ENCODE results near the gene SERPINB8.
A peak's percentile ranks its signal among the peaks of the same experiment; 100 is the strongest.

SERPINB8 gene

DNA sequence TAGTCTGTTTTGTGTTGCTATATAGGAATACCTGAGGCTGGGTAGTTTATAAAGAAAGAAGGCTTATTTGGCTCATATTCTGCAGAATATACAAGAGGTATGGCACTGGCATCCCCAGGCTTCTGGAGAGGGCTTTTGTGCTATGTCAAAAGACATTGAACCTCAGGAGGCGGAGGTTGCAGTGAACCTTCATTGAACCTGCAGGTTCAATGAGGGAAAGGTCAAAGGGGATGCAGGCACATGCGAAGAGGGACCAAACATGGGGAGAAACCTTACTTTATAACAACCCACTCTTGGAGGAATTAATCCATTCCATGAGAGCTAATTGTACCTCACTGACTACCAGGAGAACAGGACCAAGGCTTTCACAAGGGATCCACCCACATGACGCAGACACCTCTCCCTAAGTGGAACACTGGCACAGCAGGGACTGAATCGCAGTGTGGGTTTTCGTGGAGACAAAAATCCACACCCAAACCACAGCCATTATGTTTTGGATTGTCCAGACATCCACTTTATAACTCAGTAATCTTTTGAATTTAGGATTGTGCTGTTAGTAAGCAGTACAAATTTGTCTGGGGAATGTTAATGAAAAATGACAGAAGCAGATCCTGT, 4.1 kb upstream of the SERPINB8 start:
- Histone ChIP-seq H3K4me2 (no peak overlapping the region), H3K9ac (no peak overlapping the region), H3K9me3 (no peaks in the 10 kb centered on the region), H4K20me1 (no peaks in the 10 kb centered on the region), H3K27ac (no peak overlapping the region), H3K36me3 (no peaks in the 10 kb centered on the region), H3K4me1 (peaks cover 10% of the 10 kb centered on the region), H3K27me3 (no peaks in the 10 kb centered on the region), H3K4me3 (no peak overlapping the region)
- no peak for TF ChIP-seq Cebpa-rat (IDR thresholded peaks at IDR 0.05)

GRCh38 chr18:63970809-63971205, 926 bp downstream of the SERPINB8 start:
- Histone ChIP-seq H3K4me1 (peaks cover 37% of the 10 kb centered on the region), H3K9ac (peak overlapping the region; percentile 88), H3K36me3 (no peaks in the 10 kb centered on the region), H4K20me1 (no peaks in the 10 kb centered on the region), H3K9me3 (no peaks in the 10 kb centered on the region), H3K27ac (peak overlapping the region; percentile 90), H3K4me2 (peak overlapping the region; percentile 87), H3K27me3 (no peaks in the 10 kb centered on the region), H3K4me3 (peak overlapping the region; percentile 86)
- no peak for TF ChIP-seq Cebpa-rat (IDR thresholded peaks at IDR 0.05)

DNA sequence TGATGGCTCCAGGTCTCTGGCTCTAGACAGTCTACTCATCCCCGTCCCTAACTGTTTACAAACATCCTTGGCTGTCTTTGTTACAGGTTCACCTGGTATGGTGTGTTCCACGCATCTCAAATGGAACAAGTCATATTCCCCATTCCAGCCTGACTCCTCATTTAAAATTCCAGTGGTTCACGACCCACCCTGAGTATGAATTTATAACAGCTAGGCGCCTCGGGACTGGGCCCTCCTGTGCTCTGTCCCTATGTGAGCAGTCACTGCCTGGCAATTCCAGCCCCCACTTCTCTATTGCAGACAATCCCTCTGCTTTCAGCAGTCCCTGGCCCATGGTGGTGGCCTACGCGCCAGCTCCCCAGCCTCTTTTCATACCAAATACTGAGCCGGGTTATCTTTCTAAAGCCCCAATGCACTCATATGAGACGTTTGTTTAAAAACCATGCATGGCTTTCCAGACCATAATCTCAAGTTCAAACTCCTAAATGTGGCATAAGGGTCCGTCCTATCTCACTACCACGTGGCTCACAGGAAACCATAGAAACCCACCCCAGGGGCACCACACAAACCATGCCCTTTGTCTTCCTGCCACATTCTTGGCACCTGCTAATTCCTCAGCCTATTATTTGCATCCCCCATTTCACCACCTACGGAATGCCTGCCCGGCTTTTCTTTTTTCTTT, 1.6 kb downstream of the SERPINB8 start:
- peak overlapping the region; percentile 88; the same call in 1 of the 2 replicates for H3K9ac ChIP-seq
- H3K27me3 ChIP-seq: no peaks in the 10 kb centered on the region
- peaks cover 43% of the 10 kb centered on the region for H3K4me1 ChIP-seq

DNA sequence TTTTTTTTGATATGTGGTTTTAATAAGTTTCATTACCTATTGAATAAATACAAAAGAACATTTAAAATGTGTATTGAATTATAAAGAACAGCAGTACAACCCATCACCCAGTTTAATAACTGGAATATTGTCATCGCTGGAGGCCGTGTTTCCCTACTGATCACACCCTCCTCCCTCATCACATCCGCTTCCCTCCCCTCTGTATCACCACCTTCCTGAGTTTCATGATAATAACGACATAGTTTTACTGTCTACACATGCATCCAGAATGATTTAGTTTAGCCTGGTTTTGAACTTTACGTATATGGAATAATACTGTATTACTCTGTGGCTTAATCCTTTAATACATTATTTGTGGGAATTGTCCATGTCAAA, 2.1 kb downstream of the SERPINB8 start:
- Histone ChIP-seq H3K27me3 (no peaks in the 10 kb centered on the region), H3K27ac (no peak overlapping the region), H3K4me1 (peaks cover 46% of the 10 kb centered on the region), H4K20me1 (no peaks in the 10 kb centered on the region), H3K9ac (no peak overlapping the region), H3K4me3 (no peak overlapping the region), H3K9me3 (no peaks in the 10 kb centered on the region), H3K4me2 (peak overlapping the region; percentile 87), H3K36me3 (no peaks in the 10 kb centered on the region)
- no peak for TF ChIP-seq Cebpa-rat (IDR thresholded peaks at IDR 0.05)

More for the DNA sequence above, 1.6 kb downstream of the SERPINB8 start:
- Histone ChIP-seq H3K4me2 (peak overlapping the region; percentile 87), H4K20me1 (no peaks in the 10 kb centered on the region), H3K9me3 (no peaks in the 10 kb centered on the region), H3K27ac (0 out of 2 replicates have a peak overlapping the region, but pooled peaks have one; percentile 90), H3K36me3 (no peaks in the 10 kb centered on the region), H3K4me3 (peak overlapping the region; percentile 86)
- TF ChIP-seq Cebpa-rat (IDR thresholded peaks at IDR 0.05): no peak

GRCh38 chr18:63974991-63975390, 5.1 kb downstream of the SERPINB8 start:
- Histone ChIP-seq H3K36me3 (0 out of 2 replicates have a peak, but pooled peaks cover under 1% of the 10 kb centered on the region), H3K9me3 (no peaks in the 10 kb centered on the region), H3K4me2 (peak overlapping the region; percentile 58), H3K27me3 (no peaks in the 10 kb centered on the region), H3K4me3 (no peak overlapping the region), H3K9ac (no peak overlapping the region), H3K27ac (no peak overlapping the region; the same call in 1 of the 2 replicates), H4K20me1 (no peaks in the 10 kb centered on the region), H3K4me1 (peaks cover 38% of the 10 kb centered on the region)
- TF ChIP-seq Cebpa-rat (IDR thresholded peaks at IDR 0.05): no peak

DNA sequence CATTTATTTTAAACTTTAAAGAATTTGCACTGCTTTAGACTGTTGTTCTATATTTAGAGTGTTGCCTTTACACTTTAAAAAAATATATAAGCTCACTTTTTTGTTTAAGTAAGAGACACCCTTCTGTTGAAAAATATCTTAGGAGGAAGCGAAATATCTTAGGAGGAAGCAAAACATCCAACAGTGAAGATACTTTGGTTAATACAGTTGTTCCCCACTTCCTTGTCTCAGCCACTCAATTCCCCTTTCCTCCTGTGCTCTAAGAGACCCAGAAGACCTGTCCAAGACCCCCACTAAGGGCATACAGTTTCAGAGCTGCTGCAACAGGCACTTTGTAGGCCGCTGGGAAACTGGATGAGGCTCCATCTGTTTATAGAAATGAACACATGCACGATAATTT, 5.7 kb downstream of the SERPINB8 start:
- Histone ChIP-seq H3K27me3 (no peaks in the 10 kb centered on the region), H3K9ac (0 out of 2 replicates have a peak overlapping the region, but pooled peaks have one; percentile 28), H3K36me3 (peaks cover 5% of the 10 kb centered on the region), H3K4me1 (peaks cover 38% of the 10 kb centered on the region), H3K9me3 (no peaks in the 10 kb centered on the region), H3K27ac (peak overlapping the region; percentile 51; the same call in 1 of the 2 replicates), H4K20me1 (no peaks in the 10 kb centered on the region), H3K4me2 (peak overlapping the region; percentile 58), H3K4me3 (no peak overlapping the region)
- TF ChIP-seq Cebpa-rat (IDR thresholded peaks at IDR 0.05): no peak

GRCh38 chr18:63977040-63977439, 7.2 kb downstream of the SERPINB8 start:
- H3K9ac ChIP-seq: no peak overlapping the region
- H3K36me3 ChIP-seq: peaks cover 19% of the 10 kb centered on the region
- no peak for TF ChIP-seq Cebpa-rat (IDR thresholded peaks at IDR 0.05)
- H3K4me3 ChIP-seq: no peak overlapping the region
- no peak overlapping the region for H3K27ac ChIP-seq
- H3K4me2 ChIP-seq: no peak overlapping the region
- H3K9me3 ChIP-seq: no peaks in the 10 kb centered on the region
- H4K20me1 ChIP-seq: no peaks in the 10 kb centered on the region
- H3K27me3 ChIP-seq: no peaks in the 10 kb centered on the region
- peaks cover 32% of the 10 kb centered on the region for H3K4me1 ChIP-seq

DNA sequence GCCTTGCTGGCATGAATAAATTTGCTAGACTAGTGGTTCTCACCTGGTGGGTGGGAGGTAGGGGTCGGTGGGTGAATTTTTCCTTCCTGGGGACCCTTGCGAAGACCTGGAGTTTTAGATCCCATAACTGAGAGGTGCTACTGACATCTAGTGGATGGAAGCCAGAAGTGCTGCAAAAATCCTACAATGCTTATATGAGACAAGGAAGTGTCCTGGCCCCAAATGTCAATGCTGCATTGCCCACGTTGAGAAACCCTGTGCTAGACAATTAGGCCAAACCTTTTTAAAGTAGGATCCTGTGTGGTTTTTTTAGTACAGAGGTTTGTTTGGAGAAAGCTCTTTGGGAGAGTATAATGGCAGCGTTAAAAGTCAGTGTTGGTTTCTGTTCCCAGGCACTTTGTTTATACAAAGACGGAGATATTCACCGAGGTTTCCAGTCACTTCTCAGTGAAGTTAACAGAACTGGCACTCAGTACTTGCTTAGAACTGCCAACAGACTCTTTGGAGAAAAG, 9.6 kb downstream of the SERPINB8 start:
- H3K36me3 ChIP-seq: peaks cover 40% of the 10 kb centered on the region
- no peaks in the 10 kb centered on the region for H3K27me3 ChIP-seq
- H3K4me3 ChIP-seq: no peak overlapping the region
- no peak for TF ChIP-seq Cebpa-rat (IDR thresholded peaks at IDR 0.05)
- no peak overlapping the region for H3K4me2 ChIP-seq
- H4K20me1 ChIP-seq: no peaks in the 10 kb centered on the region
- H3K4me1 ChIP-seq: peaks cover 30% of the 10 kb centered on the region
- no peak overlapping the region for H3K27ac ChIP-seq
- no peak overlapping the region for H3K9ac ChIP-seq
- H3K9me3 ChIP-seq: no peaks in the 10 kb centered on the region

GRCh38 chr18:63980027-63980426, 10.1 kb downstream of the SERPINB8 start:
- Histone ChIP-seq H3K27me3 (no peaks in the 10 kb centered on the region), H3K36me3 (peaks cover 41% of the 10 kb centered on the region), H4K20me1 (no peaks in the 10 kb centered on the region), H3K9me3 (no peaks in the 10 kb centered on the region), H3K4me1 (peaks cover 25% of the 10 kb centered on the region), H3K27ac (no peak overlapping the region), H3K4me3 (no peak overlapping the region), H3K9ac (no peak overlapping the region), H3K4me2 (no peak overlapping the region)
- TF ChIP-seq Cebpa-rat (IDR thresholded peaks at IDR 0.05): no peak

GRCh38 chr18:63980896-63981460, 11.1 kb downstream of the SERPINB8 start:
- Histone ChIP-seq H4K20me1 (no peaks in the 10 kb centered on the region), H3K27me3 (no peaks in the 10 kb centered on the region), H3K36me3 (peaks cover 51% of the 10 kb centered on the region), H3K4me1 (peaks cover 16% of the 10 kb centered on the region; the same call in 1 of the 2 replicates), H3K9ac (no peak overlapping the region), H3K4me3 (no peak overlapping the region), H3K9me3 (no peaks in the 10 kb centered on the region), H3K27ac (no peak overlapping the region), H3K4me2 (no peak overlapping the region)
- no peak for TF ChIP-seq Cebpa-rat (IDR thresholded peaks at IDR 0.05)

Measured in BLaER1 (cell line).